Cardiac fibroblast (primary cell): ENCODE results near the gene OLR1.

ENCODE experiments used
- DNase-seq, 2 donors: peaks; one replicate each; pipeline versions ENCODE4 v3.0.0 to v3.0.0-alpha.2; 2010; ENCODE audit warnings: low read depth in 2 of 2
- H3K4me3 ChIP-seq, 2 donors: replicated peaks in 1 of 2; 1 replicate in 1 of 2; 2 replicates in 1 of 2; pipeline ENCODE4 v1.5.1; 2011; ENCODE audit warnings: low read depth in 2 of 2, low read length in 2 of 2, mild to moderate bottlenecking in 2 of 2, moderate library complexity in 1 of 2
- TF ChIP-seq, protein P1 (sequence below): IDR thresholded peaks from one replicate; pipeline ENCODE4 v1.5.1; 2011; ENCODE audit warnings: low read depth, mild to moderate bottlenecking, low read length, inconsistent platforms

The OLR1 gene

DNA sequence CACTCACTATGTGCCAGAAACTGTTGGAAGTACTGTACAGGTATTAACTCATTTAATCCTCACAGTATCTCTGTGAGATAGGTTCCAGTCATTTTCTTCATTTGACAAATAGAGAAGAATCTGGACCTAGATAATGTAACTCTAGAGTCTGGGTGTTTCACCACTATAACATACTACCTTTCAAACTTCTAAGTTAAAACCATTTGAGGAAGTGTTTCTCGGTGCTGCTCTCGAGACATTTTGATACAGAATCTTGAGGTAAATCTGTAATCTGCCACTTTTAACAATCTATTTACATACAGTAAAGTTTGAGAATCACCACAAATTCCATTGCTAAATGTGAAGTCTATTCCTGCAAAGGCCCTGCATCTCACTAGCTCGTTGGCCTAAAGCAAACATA is 8.8 kb downstream of the OLR1 start:
- TF ChIP-seq, protein P1, sequence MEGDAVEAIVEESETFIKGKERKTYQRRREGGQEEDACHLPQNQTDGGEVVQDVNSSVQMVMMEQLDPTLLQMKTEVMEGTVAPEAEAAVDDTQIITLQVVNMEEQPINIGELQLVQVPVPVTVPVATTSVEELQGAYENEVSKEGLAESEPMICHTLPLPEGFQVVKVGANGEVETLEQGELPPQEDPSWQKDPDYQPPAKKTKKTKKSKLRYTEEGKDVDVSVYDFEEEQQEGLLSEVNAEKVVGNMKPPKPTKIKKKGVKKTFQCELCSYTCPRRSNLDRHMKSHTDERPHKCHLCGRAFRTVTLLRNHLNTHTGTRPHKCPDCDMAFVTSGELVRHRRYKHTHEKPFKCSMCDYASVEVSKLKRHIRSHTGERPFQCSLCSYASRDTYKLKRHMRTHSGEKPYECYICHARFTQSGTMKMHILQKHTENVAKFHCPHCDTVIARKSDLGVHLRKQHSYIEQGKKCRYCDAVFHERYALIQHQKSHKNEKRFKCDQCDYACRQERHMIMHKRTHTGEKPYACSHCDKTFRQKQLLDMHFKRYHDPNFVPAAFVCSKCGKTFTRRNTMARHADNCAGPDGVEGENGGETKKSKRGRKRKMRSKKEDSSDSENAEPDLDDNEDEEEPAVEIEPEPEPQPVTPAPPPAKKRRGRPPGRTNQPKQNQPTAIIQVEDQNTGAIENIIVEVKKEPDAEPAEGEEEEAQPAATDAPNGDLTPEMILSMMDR, result no peak
- no peak for DNase-seq

DNA sequence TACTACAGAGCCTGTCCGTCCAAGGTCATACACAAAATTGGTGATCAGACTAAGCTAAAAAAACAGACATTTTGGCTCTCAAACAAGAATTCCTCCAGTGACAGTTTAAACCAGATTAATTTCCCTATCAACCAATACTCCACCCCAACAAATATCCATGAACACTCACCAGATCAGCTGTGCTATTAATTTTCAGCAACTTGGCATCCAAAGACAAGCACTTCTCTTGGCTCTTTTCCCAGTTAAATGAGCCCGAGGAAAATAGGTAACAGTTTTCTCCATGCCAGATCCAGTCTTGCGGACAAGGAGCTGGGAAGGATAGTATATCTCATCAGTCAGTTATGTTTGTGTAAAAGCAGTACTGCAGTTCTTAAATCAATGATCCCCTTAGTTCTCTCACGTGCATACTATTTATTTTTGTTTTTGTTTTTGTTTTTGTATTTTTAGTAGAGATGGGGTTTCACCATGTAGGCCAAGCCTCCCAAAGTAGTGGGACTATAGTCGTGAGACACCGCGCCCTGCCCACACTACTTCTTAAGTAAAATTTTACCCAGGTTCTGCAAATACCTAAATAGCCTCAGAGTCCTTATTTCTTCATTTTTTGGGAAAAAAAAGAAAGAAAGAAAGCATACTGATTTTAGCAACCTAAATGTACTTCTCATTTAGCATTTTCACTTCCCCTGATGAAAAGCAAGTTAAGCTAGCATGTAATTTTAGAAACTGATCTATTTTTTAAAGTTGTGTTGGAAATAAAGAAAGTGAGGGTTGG is 11.1 kb downstream of the OLR1 start:
- TF ChIP-seq, protein P1, result no peak
- DNase-seq, result no peak
- H3K4me3 ChIP-seq, result no peak overlapping the region

More for the DNA sequence above, 8.8 kb downstream of the OLR1 start:
- no peak overlapping the region for H3K4me3 ChIP-seq

- TF ChIP-seq, protein P1, result no peak
- H3K4me3 ChIP-seq, result no peak overlapping the region
- DNase-seq, result no peak
Observed at GRCh38 chr12:10159280-10159679, 12.7 kb downstream of the OLR1 start.

DNA sequence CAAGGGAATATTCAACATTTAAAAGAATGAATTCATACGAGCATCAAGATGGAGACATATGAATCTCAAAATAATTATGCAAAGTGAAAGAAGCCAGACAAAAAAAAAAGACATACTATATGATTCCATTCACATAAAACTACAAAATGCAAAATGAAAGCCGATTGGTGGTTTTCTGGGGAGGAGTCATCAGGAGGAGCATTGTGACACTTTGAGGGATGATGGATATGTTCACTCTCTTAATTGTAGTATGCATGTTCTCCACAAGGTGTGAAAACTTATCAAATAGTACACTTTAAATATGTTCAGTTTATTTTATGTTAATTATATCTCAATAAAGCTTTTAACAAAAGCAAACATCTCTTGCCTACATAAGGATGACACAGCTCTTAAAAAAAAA is 13.5 kb downstream of the OLR1 start:
- no peak overlapping the region for H3K4me3 ChIP-seq
- TF ChIP-seq, protein P1, result no peak
- DNase-seq, result no peak

DNA sequence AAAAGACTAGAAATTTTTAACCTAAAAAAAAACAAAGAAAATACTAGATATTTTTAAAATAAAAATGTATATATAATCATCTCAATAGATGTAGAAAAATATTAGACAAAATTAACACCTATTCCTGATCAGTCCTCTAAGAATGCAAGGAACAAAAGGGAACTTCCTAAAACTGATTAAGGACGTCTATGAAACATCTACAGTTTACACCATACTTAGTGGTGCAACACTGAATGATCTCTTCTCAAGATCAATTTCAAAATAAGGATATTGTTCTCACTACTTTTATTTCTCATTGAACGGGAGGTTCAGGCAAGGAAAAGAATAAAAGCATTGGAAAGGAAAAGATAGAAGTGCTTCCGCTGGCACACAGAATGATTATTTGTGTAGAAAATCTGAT is 16.0 kb downstream of the OLR1 start:
- no peak for DNase-seq
- TF ChIP-seq, protein P1, result no peak
- H3K4me3 ChIP-seq, result no peak overlapping the region

GRCh38 chr12:10154145-10154496 is 17.8 kb downstream of the OLR1 start:
- TF ChIP-seq, protein P1, result no peak
- peak overlapping the region; percentile 53 to 58 for H3K4me3 ChIP-seq
- DNase-seq, result no peak
